GM19467 (cell line): ENCODE measurements around the gene ALDH1L2.
A peak's percentile ranks its signal among the peaks of the same experiment; 100 is the strongest.
"Not testable (repeated sequence)": the region's sequence is repeated elsewhere in the genome, so short reads cannot be mapped to it uniquely, and the experiment has no call there.

Experiments used
- ATAC-seq: cut with Tn5 transposase; IDR thresholded peaks from one replicate; pipeline ENCODE4 v1.9.1; 2021; ENCODE audit warnings: mild to moderate bottlenecking, moderate library complexity; ENCODE audit not compliant: unreplicated experiment

ALDH1L2 gene

DNA sequence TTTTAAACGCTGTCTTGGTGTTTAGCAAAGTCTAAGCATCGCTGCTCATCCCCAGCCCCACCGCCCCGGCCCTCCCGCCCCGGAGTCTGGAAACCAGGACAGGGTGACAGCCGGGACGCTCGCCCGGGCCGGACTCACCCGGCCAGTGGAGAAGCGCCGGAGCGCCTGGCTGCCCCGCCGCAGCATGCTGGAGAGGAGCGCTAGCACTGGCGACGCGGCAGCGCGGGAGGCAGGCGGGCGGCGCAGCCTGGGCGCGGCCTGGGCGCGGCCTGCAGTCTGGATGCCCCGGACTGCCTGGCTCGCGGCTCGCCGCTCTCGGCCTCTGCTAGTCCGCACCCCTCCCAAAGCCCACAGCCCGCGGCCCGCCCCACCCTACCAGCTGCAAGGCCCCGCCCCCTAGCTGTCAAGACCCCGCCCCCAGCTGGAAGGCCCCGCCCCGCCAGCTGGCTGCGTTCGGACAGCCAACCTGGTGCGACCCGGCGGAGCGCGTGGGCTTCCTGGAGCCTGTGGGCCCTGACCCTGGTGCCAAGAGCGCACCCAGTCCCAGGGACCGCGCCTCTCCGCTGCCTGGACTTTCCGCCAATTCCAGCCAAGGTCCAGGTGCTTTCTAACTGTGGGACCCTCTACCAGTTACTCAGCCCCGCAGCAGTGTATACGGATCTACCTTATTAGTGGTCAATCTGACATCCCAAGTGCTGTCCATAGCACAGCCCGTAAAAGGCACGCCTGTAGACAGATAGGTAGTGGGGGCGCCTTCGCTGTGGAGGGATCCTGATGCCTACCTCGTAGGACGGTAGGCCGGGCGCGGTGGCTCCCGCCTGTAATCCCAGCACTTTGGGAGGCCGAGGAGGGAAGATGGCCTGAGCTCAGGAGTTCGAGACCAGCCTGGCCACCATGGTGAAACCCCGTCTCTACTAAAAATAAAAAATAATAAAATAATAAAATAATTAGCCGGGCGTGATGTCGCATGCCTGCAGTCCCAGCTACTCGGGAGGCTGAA is at the start of gene ALDH1L2:
ALDH1L2 (minus strand) TSS at position 208 of the 1,000 bp plus-strand sequence; CDS start at position 186, 22 bp downstream.
- peak; percentile 75 for ATAC-seq

DNA sequence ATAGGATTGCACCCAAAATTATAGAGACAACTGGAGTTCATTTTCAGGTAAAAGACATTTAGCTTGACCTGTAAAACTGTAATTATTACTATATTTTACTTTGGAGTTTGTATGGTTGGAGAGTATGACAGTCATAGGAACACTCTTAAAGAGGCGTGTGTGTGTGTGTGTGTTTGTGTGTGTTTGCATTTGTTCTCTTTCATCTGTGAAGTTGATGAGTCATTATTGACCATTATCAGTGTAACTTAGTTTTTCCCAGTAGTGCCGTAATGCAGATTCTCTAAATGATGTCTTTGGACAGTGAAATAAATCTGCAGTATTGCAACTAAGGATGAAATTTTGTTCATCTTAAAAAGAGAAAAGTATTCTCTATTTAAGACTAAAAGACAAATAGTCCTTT is 36.3 kb upstream of the ALDH1L2 start:
- ATAC-seq = no peak

GRCh38 chr12:105116969-105117368 is 32.7 kb upstream of the ALDH1L2 start:
- ATAC-seq = no peak

- ATAC-seq = no peak
Observed at GRCh38 chr12:105113094-105113493, 28.8 kb upstream of the ALDH1L2 start.

GRCh38 chr12:105110851-105111250 is 26.6 kb upstream of the ALDH1L2 start:
- ATAC-seq = no peak

- peak; percentile 37 for ATAC-seq
Observed at GRCh38 chr12:105109465-105110212, 25.4 kb upstream of the ALDH1L2 start.

DNA sequence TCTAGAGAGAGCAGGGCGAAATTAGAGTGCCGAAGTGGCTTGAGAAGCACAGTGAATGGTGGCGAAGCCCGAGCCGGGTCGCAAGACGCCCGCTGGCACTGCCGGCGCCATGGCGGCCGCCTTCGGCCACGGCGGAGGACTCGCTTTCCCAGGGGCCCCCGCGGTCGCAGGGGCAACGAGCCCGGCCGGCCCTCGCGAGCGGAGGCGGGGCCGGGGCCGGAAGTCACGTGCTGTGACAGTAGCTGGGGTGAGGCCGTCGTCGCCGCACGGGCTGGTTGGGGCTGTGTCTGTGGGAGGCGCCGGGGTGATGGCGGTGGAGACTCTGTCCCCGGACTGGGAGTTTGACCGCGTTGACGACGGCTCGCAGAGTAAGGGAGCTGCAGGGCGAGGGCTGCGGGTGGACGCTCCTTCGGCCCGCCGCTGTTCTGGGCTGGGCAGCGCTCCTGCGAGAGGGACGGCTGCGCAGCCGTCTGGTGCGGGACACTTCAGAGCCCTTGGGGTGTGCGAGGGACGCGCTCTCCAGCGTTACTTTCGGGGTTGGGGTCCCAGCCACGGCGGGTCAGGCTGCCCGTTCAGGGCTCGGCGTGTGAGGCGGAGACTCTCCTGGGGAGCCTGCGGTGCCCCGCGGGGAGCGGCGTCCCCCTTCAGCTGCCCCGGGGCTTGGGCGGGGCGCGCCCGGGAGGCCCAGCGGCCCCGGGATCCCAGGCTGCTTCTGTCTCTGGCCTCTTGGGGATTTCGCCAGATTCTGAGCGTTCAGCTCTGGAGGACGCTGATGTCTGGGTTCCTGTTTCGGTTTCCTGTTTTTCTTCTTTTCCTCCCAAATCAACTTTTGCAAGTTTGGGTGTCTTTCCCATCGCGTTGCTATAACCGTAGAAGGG is 23.5 kb upstream of the ALDH1L2 start, which contains the start of gene WASHC4:
WASHC4 (plus strand) TSS at position 238 of the 878 bp plus-strand sequence; CDS start at position 308, 70 bp downstream.
- peak; percentile 84 for ATAC-seq

DNA sequence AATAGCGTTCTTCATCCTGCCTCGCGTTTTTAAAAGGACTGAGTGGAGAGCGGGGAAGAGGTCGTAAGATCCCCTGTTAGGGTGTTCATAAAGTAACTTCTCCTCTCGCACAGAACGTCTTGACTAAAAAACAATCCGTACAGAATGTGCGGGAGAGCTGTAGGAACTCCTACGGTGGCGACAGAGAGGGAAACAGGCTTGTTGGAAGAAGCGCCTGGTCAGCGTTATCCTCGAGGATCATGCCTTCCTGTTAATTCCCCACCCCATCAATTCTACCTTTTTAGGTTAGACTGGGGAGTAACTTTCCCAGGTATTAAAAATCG is 22.9 kb upstream of the ALDH1L2 start:
- peak; percentile 1 for ATAC-seq

GRCh38 chr12:105106621-105107020 is 22.4 kb upstream of the ALDH1L2 start:
- no peak for ATAC-seq

DNA sequence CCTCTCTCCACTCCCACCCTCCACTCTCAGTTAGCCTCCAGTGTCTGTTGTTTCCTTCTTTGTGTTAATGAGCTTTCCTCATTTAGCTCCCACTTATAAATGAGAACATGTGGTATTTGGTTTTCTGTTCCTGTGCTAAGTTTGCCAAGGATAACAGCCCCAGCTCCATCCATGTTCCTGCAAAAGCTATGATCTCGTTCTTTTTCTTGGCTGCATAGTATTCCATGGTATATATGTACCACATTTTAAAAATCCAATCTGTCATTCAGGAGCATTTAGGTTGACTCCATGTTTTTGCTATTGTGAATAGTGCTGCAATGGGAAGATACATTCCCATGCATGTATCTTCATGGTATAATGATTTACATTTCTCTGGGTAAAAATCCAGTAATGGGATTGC is 20.5 kb upstream of the ALDH1L2 start:
- no peak for ATAC-seq

- no peak for ATAC-seq
Observed at GRCh38 chr12:105102673-105103072, 18.4 kb upstream of the ALDH1L2 start.

DNA sequence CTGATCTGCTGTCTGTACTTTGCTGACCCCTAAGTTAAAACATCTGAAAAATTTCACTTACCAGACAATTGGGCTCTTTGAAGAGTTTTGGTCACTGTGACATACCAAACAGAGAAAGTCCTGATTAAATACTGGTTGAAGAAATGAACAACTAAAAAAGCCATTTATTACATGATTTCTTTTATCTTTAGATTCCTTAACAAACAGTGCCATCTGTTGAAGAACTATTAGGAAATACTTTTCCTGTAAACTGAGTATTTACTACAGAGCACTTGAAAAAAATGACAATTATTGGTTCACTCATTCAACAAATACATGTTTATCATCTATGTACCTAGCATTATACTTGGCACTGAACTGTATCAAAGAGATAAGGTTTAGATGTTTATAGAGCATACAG is 16.7 kb upstream of the ALDH1L2 start:
- no peak for ATAC-seq

GRCh38 chr12:105100207-105100985 is 16.1 kb upstream of the ALDH1L2 start:
- no peak for ATAC-seq

GRCh38 chr12:105099356-105099755 is 15.1 kb upstream of the ALDH1L2 start:
- ATAC-seq = no peak

DNA sequence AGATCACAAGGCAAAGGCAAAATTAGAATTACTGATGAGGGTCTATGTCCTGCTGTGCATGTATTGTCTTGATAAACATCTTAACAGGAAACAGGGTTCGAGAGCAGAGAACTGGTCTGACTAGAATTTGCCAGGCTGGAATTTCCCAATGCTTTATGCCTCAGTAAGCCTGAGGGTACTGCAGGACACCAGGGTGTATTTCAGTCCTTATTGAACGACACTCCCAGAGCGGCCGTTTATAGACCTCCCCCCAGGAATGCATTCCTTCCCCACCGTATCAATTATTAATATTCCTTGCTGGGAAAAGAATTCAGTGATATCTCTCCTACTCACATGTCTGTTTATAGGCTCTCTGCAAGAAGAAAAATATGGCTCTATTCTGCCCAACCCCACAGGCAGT is 11.1 kb upstream of the ALDH1L2 start:
- ATAC-seq = not testable (repeated sequence)

GRCh38 chr12:105092336-105092735 is 8.1 kb upstream of the ALDH1L2 start:
- no peak for ATAC-seq

- no peak for ATAC-seq
Observed at GRCh38 chr12:105091476-105092206, 7.4 kb upstream of the ALDH1L2 start.

DNA sequence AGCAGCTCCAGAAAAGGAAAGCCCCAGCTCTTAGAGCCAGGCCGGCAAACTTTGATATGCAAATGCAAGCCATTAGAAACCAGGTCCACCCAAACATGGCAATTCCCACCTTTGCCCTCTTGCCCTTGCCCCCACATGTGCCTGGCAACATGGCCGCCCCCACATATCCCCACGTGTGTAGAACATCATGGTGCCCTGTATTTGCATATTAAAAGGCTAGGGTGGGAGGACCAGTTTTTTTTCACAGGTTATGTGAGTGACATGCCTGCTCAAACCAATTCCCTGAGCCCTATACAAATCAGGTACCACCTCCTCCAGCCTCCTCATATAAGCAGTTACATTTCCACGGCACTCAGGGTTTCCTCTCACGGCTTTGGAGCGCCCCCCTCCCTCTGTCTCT is 6.1 kb upstream of the ALDH1L2 start:
- ATAC-seq = no peak

DNA sequence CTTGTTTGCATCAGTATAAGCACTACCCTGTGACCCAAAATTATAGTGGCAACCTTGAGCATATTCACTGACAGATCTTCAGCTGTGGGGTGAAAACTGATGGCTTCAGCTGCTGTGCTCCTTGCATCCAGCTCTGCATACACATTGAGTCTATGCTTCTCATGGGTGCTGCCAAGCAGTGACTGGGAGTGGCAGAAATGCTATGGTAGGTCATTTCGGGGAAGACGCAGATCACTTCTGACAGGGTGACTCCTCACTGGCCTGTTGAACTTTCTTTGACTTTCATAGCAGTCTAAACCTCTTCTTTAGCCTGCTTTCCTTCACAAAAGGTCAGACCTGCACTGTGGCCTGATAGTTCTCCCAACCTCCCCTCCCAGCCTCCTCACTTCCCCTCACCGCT is 5.6 kb upstream of the ALDH1L2 start:
- ATAC-seq = no peak
